Tibial artery (tissue), 4 donors: ENCODE results near the gene HINT3.
"Not testable (repeated sequence)": the region's sequence is repeated elsewhere in the genome, so short reads cannot be mapped to it uniquely, and the experiment has no call there.

Experiments used
- DNase-seq, 2 donors: peaks; one replicate each; pipeline ENCODE4 v3.0.0-alpha.2; 2019
- H3K27ac ChIP-seq, 2 donors: fragments of 200-600 bp; sonication (generic) in 1 of 2; 1 replicate in 1 of 2; 2 replicates in 1 of 2; pipeline ENCODE4 v1.5.1; 2018 to 2019; ENCODE audit warnings: mild to moderate bottlenecking in 1 of 2
- H3K27me3 ChIP-seq, 2 donors: fragments of 200-600 bp; sonication (generic) in 1 of 2; one replicate each; pipeline versions ENCODE4 v1.5.1 to v1.6.0; 2016 to 2019
- H3K36me3 ChIP-seq, 3 donors: fragments of 200-600 bp; sonication (generic) in 2 of 3; one replicate each; pipeline ENCODE4 v1.5.1; 2016 to 2019; ENCODE audit warnings: mild to moderate bottlenecking in 2 of 3
- H3K4me1 ChIP-seq, 4 donors: fragments of 200-600 bp; sonication (generic) in 2 of 4; 1 replicate in 3 of 4; 2 replicates in 1 of 4; pipeline ENCODE4 v1.5.1; 2016 to 2019
- H3K4me3 ChIP-seq, 2 donors: fragments of 200-600 bp; sonication (generic) in 1 of 2; 1 replicate in 1 of 2; 2 replicates in 1 of 2; pipeline ENCODE4 v1.5.1; 2018 to 2019; ENCODE audit warnings: mild to moderate bottlenecking in 2 of 2
- H3K9me3 ChIP-seq, 3 donors: fragments of 200-600 bp; sonication (generic) in 1 of 3; one replicate each; pipeline ENCODE4 v1.5.1; 2016 to 2019
- intact Hi-C: fragments of 100-400 bp; cut with DNase I; formaldehyde crosslinking; loops from one replicate; pipeline ENCODE4 v1.15.0; 2023; ENCODE audit warnings: low total_unique reads
- TF ChIP-seq, protein P1 (sequence below), 2 experiments: fragments of 200-600 bp in 1 of 2; fragments of 450-650 bp in 1 of 2; IDR thresholded peaks; one replicate each; pipeline ENCODE4 v1.5.1; 2017 to 2019; ENCODE audit warnings: antibody characterized with exemption in 2 of 2, mild to moderate bottlenecking in 1 of 2, moderate library complexity in 1 of 2

HINT3 gene

DNA sequence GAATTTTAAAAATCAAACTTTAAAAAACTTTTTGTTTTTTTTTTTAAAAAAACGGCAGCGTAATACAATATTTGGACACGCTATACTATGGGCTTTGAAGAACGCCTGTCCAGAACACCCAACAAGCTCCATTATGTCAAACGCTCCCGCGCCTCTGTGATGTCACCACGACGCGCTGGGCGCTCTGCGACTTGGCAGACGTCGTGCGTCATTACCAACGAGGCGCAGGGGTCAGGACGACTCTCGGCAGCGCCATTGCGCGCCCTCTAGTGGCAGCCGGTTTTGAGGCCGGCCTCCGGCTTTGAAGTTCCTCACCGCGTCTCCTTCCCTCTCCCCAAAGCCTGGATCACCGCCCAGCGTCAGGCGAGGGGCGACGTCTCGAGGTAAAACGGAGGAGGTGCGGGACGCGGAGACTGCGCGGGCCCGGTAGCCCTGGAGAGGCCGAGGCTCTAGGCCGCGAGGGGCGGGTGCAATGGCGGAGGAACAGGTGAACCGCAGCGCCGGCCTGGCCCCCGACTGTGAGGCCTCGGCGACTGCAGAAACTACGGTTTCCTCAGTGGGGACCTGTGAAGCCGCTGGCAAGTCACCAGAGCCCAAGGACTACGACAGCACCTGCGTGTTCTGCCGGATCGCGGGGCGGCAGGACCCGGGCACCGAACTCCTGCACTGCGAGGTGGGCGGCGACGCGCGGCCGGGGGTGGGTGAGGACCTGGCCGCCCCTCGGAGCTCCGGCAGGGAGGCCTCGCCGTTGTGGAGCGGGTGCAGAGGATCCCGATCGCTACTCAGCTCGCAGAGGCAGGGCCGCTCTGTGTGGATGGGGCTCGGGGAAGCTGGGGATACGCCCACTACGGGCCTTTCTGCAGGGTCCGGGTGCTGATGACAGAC lies at the start of gene HINT3:
TSS of gene HINT3 (plus strand) at position 265 of the 885 bp plus-strand sequence. CDS start at position 473, 208 bp downstream.
- peaks cover 0 to 27% (median 17%) of the 10 kb centered on the region in 4 donors for H3K4me1 ChIP-seq
- peak within 1 kb of the TSS; percentile 83 to 94 for H3K4me3 ChIP-seq
- no peaks in the 10 kb centered on the region for H3K27me3 ChIP-seq
- peak within 1 kb of the TSS; percentile 91 to 96 for H3K27ac ChIP-seq
- peak; percentile 97 for DNase-seq
- no peaks in the 10 kb centered on the region for H3K36me3 ChIP-seq
- no peaks in the 10 kb centered on the region for H3K9me3 ChIP-seq
- intact Hi-C loops, result loop anchor here (5.0 kb wide), 1 partner anchor 164 kb away; the partner anchor contains the start of gene NCOA7
- TF ChIP-seq, protein P1, sequence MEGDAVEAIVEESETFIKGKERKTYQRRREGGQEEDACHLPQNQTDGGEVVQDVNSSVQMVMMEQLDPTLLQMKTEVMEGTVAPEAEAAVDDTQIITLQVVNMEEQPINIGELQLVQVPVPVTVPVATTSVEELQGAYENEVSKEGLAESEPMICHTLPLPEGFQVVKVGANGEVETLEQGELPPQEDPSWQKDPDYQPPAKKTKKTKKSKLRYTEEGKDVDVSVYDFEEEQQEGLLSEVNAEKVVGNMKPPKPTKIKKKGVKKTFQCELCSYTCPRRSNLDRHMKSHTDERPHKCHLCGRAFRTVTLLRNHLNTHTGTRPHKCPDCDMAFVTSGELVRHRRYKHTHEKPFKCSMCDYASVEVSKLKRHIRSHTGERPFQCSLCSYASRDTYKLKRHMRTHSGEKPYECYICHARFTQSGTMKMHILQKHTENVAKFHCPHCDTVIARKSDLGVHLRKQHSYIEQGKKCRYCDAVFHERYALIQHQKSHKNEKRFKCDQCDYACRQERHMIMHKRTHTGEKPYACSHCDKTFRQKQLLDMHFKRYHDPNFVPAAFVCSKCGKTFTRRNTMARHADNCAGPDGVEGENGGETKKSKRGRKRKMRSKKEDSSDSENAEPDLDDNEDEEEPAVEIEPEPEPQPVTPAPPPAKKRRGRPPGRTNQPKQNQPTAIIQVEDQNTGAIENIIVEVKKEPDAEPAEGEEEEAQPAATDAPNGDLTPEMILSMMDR (IDR thresholded peaks at IDR 0.05), result peak; percentile 98 to 99

DNA sequence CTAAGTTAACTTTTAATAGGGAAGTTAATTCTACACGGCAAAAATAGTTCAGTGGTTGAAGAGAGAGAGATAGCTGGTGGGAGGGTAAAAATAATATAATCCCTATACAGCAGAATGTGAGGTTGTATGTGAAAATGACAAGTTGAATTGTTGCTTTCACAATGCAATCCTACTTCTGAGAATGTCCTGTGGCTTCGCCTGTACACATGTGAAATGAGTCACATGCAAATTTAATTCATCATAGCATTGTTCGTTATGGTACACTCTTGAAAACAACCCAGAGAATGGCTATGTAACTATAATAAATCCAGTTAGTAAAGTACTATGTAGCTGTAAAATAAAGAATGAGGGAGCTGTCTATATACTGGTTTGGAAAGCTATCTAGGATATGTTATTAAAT lies 46.0 kb upstream of the HINT3 start:
- no peak for DNase-seq
- Histone ChIP-seq H3K27ac (no peak overlapping the region), H3K9me3 (no peaks in the 10 kb centered on the region)

DNA sequence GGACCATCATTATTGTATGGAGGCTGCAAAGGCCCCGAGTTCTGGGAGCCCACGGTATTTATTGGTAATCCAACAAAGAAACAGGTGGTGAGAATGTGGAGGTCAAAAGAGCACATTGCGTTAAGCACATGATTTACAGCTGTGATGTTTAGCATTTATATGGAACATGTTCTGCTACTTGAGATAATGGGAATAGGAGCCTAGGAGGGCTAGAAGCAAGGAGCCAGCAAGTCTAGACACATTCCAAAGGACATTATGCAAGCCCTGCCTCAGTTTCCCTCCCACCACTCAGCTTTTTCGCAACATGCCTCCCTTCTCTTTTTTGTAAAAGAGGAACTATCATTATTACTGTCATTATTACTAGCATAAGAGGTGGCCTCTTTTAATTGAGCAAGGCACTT lies 45.5 kb upstream of the HINT3 start:
- H3K9me3 ChIP-seq, H3K4me1 ChIP-seq, H3K4me3 ChIP-seq, H3K27me3 ChIP-seq, intact Hi-C loops, DNase-seq, H3K27ac ChIP-seq: not testable (repeated sequence)
- H3K36me3 ChIP-seq, result peaks cover 16 to 35% (median 21%) of the 10 kb centered on the region in 3 donors

More for the DNA sequence above, 46.0 kb upstream of the HINT3 start:
- H3K4me1 ChIP-seq, result no peaks in the 10 kb centered on the region
- intact Hi-C loops, result no loop called here
- H3K36me3 ChIP-seq, result peaks cover 11 to 30% (median 17%) of the 10 kb centered on the region in 3 donors
- no peaks in the 10 kb centered on the region for H3K27me3 ChIP-seq
- TF ChIP-seq, protein P1 (IDR thresholded peaks at IDR 0.05), result no peak
- no peak overlapping the region for H3K4me3 ChIP-seq

DNA sequence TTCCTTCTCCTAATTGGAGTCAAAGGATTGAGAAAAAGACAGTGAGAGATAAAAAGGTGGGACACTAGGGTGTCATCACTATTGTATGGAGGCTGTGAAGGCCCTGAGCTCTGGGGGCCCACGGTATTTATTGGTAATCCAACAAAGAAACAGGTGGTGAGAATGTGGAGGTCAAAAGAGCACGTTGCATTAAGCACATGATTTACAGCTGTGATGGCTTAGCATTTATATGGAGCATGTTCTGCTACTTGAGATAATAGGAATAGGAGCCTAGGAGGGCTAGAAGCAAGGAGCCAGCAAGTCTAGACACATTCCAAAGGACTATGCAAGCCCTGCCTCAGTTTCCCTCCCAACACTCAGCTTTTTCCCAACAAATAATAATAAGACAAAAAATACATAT lies 44.1 kb upstream of the HINT3 start:
- DNase-seq, H3K27me3 ChIP-seq, H3K4me3 ChIP-seq, H3K4me1 ChIP-seq, H3K9me3 ChIP-seq, H3K27ac ChIP-seq, intact Hi-C loops: not testable (repeated sequence)
- H3K36me3 ChIP-seq, result peaks cover 23 to 47% (median 26%) of the 10 kb centered on the region in 3 donors

DNA sequence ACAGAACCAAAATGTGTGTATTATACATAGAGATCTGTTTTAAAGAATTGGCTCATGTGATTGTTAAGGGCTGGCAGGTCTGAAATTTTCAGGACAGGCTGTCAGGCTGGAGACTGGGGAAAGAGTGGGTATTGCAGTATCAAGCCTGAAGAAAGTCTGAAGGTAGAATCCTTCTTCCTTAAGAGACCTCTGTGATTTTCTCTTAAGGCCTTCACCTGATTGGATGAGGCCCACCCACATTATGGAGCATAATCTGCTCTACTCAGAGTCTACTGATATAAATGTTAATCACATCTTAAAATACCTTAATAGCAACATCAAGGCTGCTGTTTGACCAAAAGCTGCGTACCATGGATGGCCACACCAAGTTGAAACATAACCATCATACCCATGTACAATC lies 43.4 kb upstream of the HINT3 start:
- TF ChIP-seq, protein P1 (IDR thresholded peaks at IDR 0.05), result no peak

DNA sequence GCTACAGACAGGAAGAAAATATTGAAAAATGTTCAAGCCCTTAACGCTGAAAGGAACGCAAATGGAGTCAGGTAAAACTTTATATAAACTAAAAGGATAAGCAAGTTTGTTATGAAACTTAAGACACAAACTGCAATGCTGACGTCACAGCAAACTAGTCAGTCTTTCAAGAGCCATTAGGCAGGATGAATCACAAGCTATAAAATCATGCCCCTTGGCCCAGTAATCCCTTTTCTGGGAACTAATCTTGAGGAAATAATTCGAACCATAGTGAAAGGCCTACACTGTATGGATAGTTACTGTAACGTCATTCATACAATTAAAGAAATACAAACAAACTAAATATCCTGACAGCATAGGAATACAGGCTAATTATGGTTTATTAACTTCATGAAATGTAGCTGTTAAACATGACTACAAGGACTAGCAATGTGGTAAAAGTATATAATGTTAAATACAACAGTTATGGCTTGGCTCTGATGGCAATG lies 42.7 kb upstream of the HINT3 start:
- Histone ChIP-seq H3K4me3 (no peak overlapping the region), H3K9me3 (no peaks in the 10 kb centered on the region), H3K27ac (peak overlapping the region in 1 of 2 donors; percentile 10), H3K4me1 (no peaks in the 10 kb centered on the region), H3K36me3 (peaks cover 16 to 39% (median 26%) of the 10 kb centered on the region in 3 donors), H3K27me3 (no peaks in the 10 kb centered on the region)
- intact Hi-C loops, result no loop called here
- TF ChIP-seq, protein P1 (IDR thresholded peaks at IDR 0.05), result no peak
- no peak for DNase-seq

More for the DNA sequence above, 43.4 kb upstream of the HINT3 start:
- no peak for DNase-seq
- H3K27me3 ChIP-seq, result no peaks in the 10 kb centered on the region
- H3K9me3 ChIP-seq, result no peaks in the 10 kb centered on the region
- H3K36me3 ChIP-seq, result peaks cover 18 to 42% (median 26%) of the 10 kb centered on the region in 3 donors
- H3K4me3 ChIP-seq, result no peak overlapping the region
- no peaks in the 10 kb centered on the region for H3K4me1 ChIP-seq
- intact Hi-C loops, result no loop called here
- H3K27ac ChIP-seq, result peak overlapping the region in 1 of 2 donors; percentile 10
